ENCODE measurements around the gene PSKH1.

GRCh38 chr16:67959536-67960329 lies 66.7 kb downstream of the PSKH1 start:
- TF ChIP-seq, protein P1, sequence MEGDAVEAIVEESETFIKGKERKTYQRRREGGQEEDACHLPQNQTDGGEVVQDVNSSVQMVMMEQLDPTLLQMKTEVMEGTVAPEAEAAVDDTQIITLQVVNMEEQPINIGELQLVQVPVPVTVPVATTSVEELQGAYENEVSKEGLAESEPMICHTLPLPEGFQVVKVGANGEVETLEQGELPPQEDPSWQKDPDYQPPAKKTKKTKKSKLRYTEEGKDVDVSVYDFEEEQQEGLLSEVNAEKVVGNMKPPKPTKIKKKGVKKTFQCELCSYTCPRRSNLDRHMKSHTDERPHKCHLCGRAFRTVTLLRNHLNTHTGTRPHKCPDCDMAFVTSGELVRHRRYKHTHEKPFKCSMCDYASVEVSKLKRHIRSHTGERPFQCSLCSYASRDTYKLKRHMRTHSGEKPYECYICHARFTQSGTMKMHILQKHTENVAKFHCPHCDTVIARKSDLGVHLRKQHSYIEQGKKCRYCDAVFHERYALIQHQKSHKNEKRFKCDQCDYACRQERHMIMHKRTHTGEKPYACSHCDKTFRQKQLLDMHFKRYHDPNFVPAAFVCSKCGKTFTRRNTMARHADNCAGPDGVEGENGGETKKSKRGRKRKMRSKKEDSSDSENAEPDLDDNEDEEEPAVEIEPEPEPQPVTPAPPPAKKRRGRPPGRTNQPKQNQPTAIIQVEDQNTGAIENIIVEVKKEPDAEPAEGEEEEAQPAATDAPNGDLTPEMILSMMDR (IDR thresholded peaks at IDR 0.05): no peak
- TF ChIP-seq EP300 (IDR thresholded peaks at IDR 0.05) (peak in 2 of 4 donors; percentile 65 to 92), POLR2A (IDR thresholded peaks at IDR 0.05) (no peak)
